ENCODE results near the gene ROCK1.
"Not testable (repeated sequence)": the region's sequence is repeated elsewhere in the genome, so short reads cannot be mapped to it uniquely, and the experiment has no call there.

Gene ROCK1

GRCh38 chr18:21111346-21112139 lies at the start of gene ROCK1:
ROCK1 (minus strand) TSS chr18:21111813; CDS start chr18:21110910, 903 bp downstream.
- DNase-seq (ENCODE audit: low read depth), result peak; percentile 99

GRCh38 chr18:21155443-21155842 lies 43.8 kb upstream of the ROCK1 start:
- no peak for DNase-seq (ENCODE audit: low read depth)

GRCh38 chr18:21146016-21146415 lies 34.4 kb upstream of the ROCK1 start:
- no peak for DNase-seq (ENCODE audit: low read depth)

- no peak for DNase-seq (ENCODE audit: low read depth)
Measured at GRCh38 chr18:21145371-21145770, 33.8 kb upstream of the ROCK1 start.

- DNase-seq (ENCODE audit: low read depth), result no peak
Measured at GRCh38 chr18:21141668-21142422, 30.2 kb upstream of the ROCK1 start.

GRCh38 chr18:21137719-21138488 lies 26.3 kb upstream of the ROCK1 start:
- DNase-seq (ENCODE audit: low read depth), result not testable (repeated sequence)

GRCh38 chr18:21134895-21135294 lies 23.3 kb upstream of the ROCK1 start:
- no peak for DNase-seq (ENCODE audit: low read depth)

GRCh38 chr18:21132398-21132918 lies 20.8 kb upstream of the ROCK1 start:
- no peak for DNase-seq (ENCODE audit: low read depth)

- DNase-seq (ENCODE audit: low read depth), result no peak
Measured at GRCh38 chr18:21131698-21132227, 20.1 kb upstream of the ROCK1 start.

- DNase-seq (ENCODE audit: low read depth), result no peak
Measured at GRCh38 chr18:21129566-21130216, 18.1 kb upstream of the ROCK1 start.

- DNase-seq (ENCODE audit: low read depth), result no peak
Measured at GRCh38 chr18:21123290-21123926, 11.8 kb upstream of the ROCK1 start.

GRCh38 chr18:21118806-21119205 lies 7.2 kb upstream of the ROCK1 start:
- no peak for DNase-seq (ENCODE audit: low read depth)

GRCh38 chr18:21117409-21118131 lies 6.0 kb upstream of the ROCK1 start:
- no peak for DNase-seq (ENCODE audit: low read depth)

- no peak for DNase-seq (ENCODE audit: low read depth)
Measured at GRCh38 chr18:21115519-21116411, 4.2 kb upstream of the ROCK1 start.

- no peak for DNase-seq (ENCODE audit: low read depth)
Measured at GRCh38 chr18:21112543-21113105, 1.0 kb upstream of the ROCK1 start.

- peak; percentile 41 for DNase-seq (ENCODE audit: low read depth)
Measured at GRCh38 chr18:21112140-21112473, 494 bp upstream of the ROCK1 start.

GRCh38 chr18:21110713-21111345 lies 784 bp downstream of the ROCK1 start:
- DNase-seq (ENCODE audit: low read depth), result peak; percentile 58

- DNase-seq (ENCODE audit: low read depth), result no peak
Measured at GRCh38 chr18:21109936-21110712, 1.5 kb downstream of the ROCK1 start.

Measured in activated gamma-delta T cell treated with anti-CD3 and anti-CD28 coated beads, Interleukin-2, amount 50 U/mL, for 16 hours (primary cell).